ENCODE measurements around the gene LMTK3.

- TF ChIP-seq CTCF (IDR thresholded peaks at IDR 0.05; ENCODE audit: low read depth, low read length, poor library complexity, severe bottlenecking) (no peak), EZH2phosphoT487 (IDR thresholded peaks at IDR 0.05; ENCODE audit: borderline replicate concordance, low read length) (no peak)
Observed at GRCh38 chr19:48454150-48454730, 57.4 kb downstream of the LMTK3 start.
